ENCODE data around the gene DESI1. TPM values are rescaled to one million over a fixed set of nuclear protein-coding genes. Genes with fewer than 3 reads are reported as not detected.
"Not testable (repeated sequence)": the region's sequence is repeated elsewhere in the genome, so short reads cannot be mapped to it uniquely, and the experiment has no call there.

The DESI1 gene
- total RNA-seq, 1 donor from 2014 or later, result 57.3 TPM

DNA sequence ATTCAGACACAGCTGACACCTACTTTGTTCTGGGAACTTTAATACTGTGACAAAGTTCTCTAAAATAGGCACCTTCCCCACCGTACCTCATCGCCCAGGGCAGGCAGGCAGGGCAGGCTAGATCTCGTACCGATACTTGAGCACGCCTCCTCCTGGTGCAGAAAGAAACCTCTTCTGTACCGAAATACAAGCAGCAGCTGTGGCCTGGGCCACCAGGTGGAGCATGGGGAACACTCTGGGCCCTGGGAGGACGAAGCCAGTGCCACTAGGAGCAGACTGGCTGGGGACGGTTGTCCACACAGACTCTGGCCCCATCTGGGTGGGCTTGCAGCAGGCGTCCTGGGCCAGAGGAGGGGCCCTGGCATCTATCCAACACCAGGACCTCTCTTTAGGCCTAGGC, 44.0 kb downstream of the DESI1 start:
- intact Hi-C loops (cut with micrococcal nuclease), result no loop called here
- Mint-ChIP-seq H3K9me3 (no peaks in the 10 kb centered on the region), H3K36me3 (ENCODE audit: low read depth) (peaks cover 16% of the 10 kb centered on the region), H3K27me3 (ENCODE audit: low read depth) (no peaks in the 10 kb centered on the region), H3K27ac (no peak overlapping the region), H3K4me3 (ENCODE audit: low read depth) (no peak overlapping the region), H3K4me1 (ENCODE audit: low read depth) (no peaks in the 10 kb centered on the region)
- peak; percentile 36 for DNase-seq (ENCODE audit: low spot score)

GRCh38 chr22:41575533-41575932, 45.3 kb downstream of the DESI1 start:
- H3K4me3 Mint-ChIP-seq (ENCODE audit: low read depth), result no peak overlapping the region
- intact Hi-C loops (cut with micrococcal nuclease), result no loop called here
- H3K4me1 Mint-ChIP-seq (ENCODE audit: low read depth), result no peaks in the 10 kb centered on the region

GRCh38 chr22:41574847-41575381, 45.9 kb downstream of the DESI1 start:
- DNase-seq (ENCODE audit: low spot score), result no peak
- H3K27ac Mint-ChIP-seq, result no peak overlapping the region
- no peaks in the 10 kb centered on the region for H3K27me3 Mint-ChIP-seq (ENCODE audit: low read depth)
- intact Hi-C loops (cut with micrococcal nuclease), result no loop called here
- H3K4me1 Mint-ChIP-seq (ENCODE audit: low read depth), result no peaks in the 10 kb centered on the region
- H3K36me3 Mint-ChIP-seq (ENCODE audit: low read depth), result peaks cover 10% of the 10 kb centered on the region
- H3K4me3 Mint-ChIP-seq (ENCODE audit: low read depth), result no peak overlapping the region
- no peaks in the 10 kb centered on the region for H3K9me3 Mint-ChIP-seq

More at GRCh38 chr22:41575533-41575932, 45.3 kb downstream of the DESI1 start:
- no peak for DNase-seq (ENCODE audit: low spot score)
- no peaks in the 10 kb centered on the region for H3K27me3 Mint-ChIP-seq (ENCODE audit: low read depth)
- no peaks in the 10 kb centered on the region for H3K9me3 Mint-ChIP-seq
- no peak overlapping the region for H3K27ac Mint-ChIP-seq
- H3K36me3 Mint-ChIP-seq (ENCODE audit: low read depth), result peaks cover 16% of the 10 kb centered on the region

DNA sequence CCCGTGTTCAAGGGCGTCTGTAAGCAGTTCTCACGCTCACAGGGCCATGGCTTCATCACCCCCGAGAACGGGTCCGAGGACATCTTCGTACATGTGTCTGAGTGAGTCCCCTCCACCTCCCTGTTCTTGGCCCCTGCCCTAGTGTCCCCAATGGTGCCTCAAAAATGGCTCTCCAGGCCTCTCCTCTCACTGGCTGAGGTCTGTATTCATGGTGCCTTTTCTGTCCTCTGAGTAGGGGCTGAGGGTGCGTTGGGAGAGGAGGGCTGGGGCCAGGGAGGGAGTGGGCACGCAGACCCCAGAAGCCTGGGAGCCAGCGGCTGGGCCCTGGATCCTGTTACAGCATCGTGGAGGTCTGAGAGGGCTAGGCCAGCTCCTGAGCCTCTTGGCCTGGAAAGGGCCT, 47.2 kb downstream of the DESI1 start:
- Mint-ChIP-seq H3K27me3 (ENCODE audit: low read depth) (no peaks in the 10 kb centered on the region), H3K27ac (no peak overlapping the region), H3K36me3 (ENCODE audit: low read depth) (peaks cover 10% of the 10 kb centered on the region), H3K4me1 (ENCODE audit: low read depth) (no peaks in the 10 kb centered on the region), H3K4me3 (ENCODE audit: low read depth) (no peak overlapping the region), H3K9me3 (no peaks in the 10 kb centered on the region)
- no peak for DNase-seq (ENCODE audit: low spot score)
- intact Hi-C loops (cut with micrococcal nuclease), result no loop called here

GRCh38 chr22:41572305-41572704, 48.5 kb downstream of the DESI1 start:
- H3K4me1 Mint-ChIP-seq (ENCODE audit: low read depth); H3K4me3 Mint-ChIP-seq (ENCODE audit: low read depth); H3K27me3 Mint-ChIP-seq (ENCODE audit: low read depth); intact Hi-C loops (cut with micrococcal nuclease); H3K9me3 Mint-ChIP-seq; H3K27ac Mint-ChIP-seq; DNase-seq (ENCODE audit: low spot score); H3K36me3 Mint-ChIP-seq (ENCODE audit: low read depth): not testable (repeated sequence)

GRCh38 chr22:41571786-41572185, 49.1 kb downstream of the DESI1 start:
- Mint-ChIP-seq H3K4me3 (ENCODE audit: low read depth) (no peak overlapping the region), H3K27me3 (ENCODE audit: low read depth) (no peaks in the 10 kb centered on the region), H3K36me3 (ENCODE audit: low read depth) (peaks cover 2% of the 10 kb centered on the region), H3K4me1 (ENCODE audit: low read depth) (no peaks in the 10 kb centered on the region), H3K9me3 (no peaks in the 10 kb centered on the region), H3K27ac (no peak overlapping the region)
- intact Hi-C loops (cut with micrococcal nuclease), result no loop called here
- DNase-seq (ENCODE audit: low spot score), result no peak

- no peak for DNase-seq (ENCODE audit: low spot score)
- intact Hi-C loops (cut with micrococcal nuclease), result no loop called here
- Mint-ChIP-seq H3K27me3 (ENCODE audit: low read depth) (peaks cover 2% of the 10 kb centered on the region), H3K4me3 (ENCODE audit: low read depth) (no peak overlapping the region), H3K27ac (no peak overlapping the region), H3K36me3 (ENCODE audit: low read depth) (no peaks in the 10 kb centered on the region), H3K4me1 (ENCODE audit: low read depth) (peaks cover 2% of the 10 kb centered on the region), H3K9me3 (no peaks in the 10 kb centered on the region)
Measured at GRCh38 chr22:41570221-41570620, 50.6 kb downstream of the DESI1 start.

DNA sequence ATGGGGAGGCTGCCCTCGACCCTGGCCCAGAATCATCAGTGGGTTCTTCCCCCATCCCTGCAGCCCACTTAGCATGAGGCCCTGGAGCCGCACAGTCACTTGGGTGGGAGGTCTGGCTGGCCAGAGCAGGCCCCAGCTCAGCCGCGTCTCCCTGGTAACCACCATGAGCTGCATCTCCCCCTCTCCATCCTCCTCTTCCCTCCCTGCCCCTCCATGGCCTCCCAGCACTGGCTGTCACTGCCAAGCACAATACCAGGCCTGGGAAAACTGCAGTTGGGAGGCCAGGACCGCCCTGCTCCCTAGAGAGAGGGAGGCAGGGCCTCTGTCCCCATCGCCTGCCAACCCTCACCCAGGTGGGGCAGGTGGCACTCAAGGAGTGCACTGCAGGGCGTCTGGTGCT, 52.0 kb downstream of the DESI1 start:
- peaks cover 2% of the 10 kb centered on the region for H3K27me3 Mint-ChIP-seq (ENCODE audit: low read depth)
- DNase-seq (ENCODE audit: low spot score), result no peak
- no peak overlapping the region for H3K27ac Mint-ChIP-seq

DNA sequence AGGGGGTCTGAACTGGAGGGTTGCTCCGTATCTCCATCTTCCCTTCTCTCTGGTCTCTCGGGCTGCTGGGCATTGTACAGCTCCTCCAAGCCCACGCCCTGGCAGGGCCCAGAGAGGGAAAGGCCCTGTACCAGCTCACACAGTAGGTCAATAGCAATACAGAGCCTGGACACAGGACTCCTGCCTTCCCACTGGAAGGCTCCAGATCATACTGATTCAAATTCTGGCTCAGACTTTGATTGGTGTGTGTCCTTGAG, 53.4 kb downstream of the DESI1 start:
- no peaks in the 10 kb centered on the region for H3K9me3 Mint-ChIP-seq
- no peak for DNase-seq (ENCODE audit: low spot score)
- H3K27ac Mint-ChIP-seq, result no peak overlapping the region
- no peak overlapping the region for H3K4me3 Mint-ChIP-seq (ENCODE audit: low read depth)
- peaks cover 6% of the 10 kb centered on the region for H3K27me3 Mint-ChIP-seq (ENCODE audit: low read depth)
- peaks cover 2% of the 10 kb centered on the region for H3K4me1 Mint-ChIP-seq (ENCODE audit: low read depth)
- no peaks in the 10 kb centered on the region for H3K36me3 Mint-ChIP-seq (ENCODE audit: low read depth)
- intact Hi-C loops (cut with micrococcal nuclease), result no loop called here

More for the DNA sequence above, 52.0 kb downstream of the DESI1 start:
- Mint-ChIP-seq H3K4me3 (ENCODE audit: low read depth) (no peak overlapping the region), H3K36me3 (ENCODE audit: low read depth) (no peaks in the 10 kb centered on the region), H3K4me1 (ENCODE audit: low read depth) (peaks cover 2% of the 10 kb centered on the region), H3K9me3 (no peaks in the 10 kb centered on the region)
- intact Hi-C loops (cut with micrococcal nuclease), result no loop called here

DNA sequence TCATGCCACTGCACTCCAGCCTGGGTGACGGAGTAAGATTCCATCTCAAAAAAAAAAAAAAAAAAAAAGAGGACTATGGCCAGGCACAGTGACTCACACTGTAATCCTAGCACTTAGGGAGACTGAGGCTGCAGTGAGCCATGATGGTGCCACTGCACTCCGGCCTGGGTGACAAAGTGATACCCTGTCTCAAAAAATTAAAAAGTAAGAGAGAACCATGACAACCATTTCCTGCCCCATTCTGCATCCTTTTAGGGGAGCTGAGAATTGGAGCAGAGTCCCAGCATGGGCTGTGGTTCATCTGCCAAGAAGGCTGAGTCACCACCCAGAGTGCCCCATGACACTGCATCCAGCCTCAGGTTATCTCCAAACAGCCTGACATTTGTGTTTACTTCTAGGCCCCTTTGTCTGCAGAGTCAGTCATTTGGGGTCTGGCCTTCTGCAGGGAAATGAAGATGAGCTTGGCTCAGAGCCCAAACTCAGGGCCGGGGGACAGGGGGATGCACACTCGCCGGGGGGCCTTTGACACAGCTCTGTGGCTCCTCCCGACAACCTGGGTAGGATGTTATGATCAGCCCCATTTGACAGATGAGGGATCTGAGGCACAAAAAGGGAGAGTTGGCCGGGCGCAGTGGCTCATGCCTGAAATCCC, 55.3 kb downstream of the DESI1 start:
- Mint-ChIP-seq H3K27ac (peak overlapping the region; percentile 15), H3K27me3 (ENCODE audit: low read depth) (peaks cover 15% of the 10 kb centered on the region), H3K4me1 (ENCODE audit: low read depth) (peaks cover 2% of the 10 kb centered on the region), H3K9me3 (no peaks in the 10 kb centered on the region), H3K4me3 (ENCODE audit: low read depth) (no peak overlapping the region), H3K36me3 (ENCODE audit: low read depth) (no peaks in the 10 kb centered on the region)
- no peak for DNase-seq (ENCODE audit: low spot score)
- intact Hi-C loops (cut with micrococcal nuclease), result no loop called here

GRCh38 chr22:41564563-41564962, 56.3 kb downstream of the DESI1 start:
- Mint-ChIP-seq H3K4me1 (ENCODE audit: low read depth) (peaks cover 2% of the 10 kb centered on the region), H3K4me3 (ENCODE audit: low read depth) (no peak overlapping the region), H3K27ac (no peak overlapping the region), H3K9me3 (no peaks in the 10 kb centered on the region), H3K36me3 (ENCODE audit: low read depth) (no peaks in the 10 kb centered on the region), H3K27me3 (ENCODE audit: low read depth) (peaks cover 22% of the 10 kb centered on the region)
- no peak for DNase-seq (ENCODE audit: low spot score)
- intact Hi-C loops (cut with micrococcal nuclease), result no loop called here

DNA sequence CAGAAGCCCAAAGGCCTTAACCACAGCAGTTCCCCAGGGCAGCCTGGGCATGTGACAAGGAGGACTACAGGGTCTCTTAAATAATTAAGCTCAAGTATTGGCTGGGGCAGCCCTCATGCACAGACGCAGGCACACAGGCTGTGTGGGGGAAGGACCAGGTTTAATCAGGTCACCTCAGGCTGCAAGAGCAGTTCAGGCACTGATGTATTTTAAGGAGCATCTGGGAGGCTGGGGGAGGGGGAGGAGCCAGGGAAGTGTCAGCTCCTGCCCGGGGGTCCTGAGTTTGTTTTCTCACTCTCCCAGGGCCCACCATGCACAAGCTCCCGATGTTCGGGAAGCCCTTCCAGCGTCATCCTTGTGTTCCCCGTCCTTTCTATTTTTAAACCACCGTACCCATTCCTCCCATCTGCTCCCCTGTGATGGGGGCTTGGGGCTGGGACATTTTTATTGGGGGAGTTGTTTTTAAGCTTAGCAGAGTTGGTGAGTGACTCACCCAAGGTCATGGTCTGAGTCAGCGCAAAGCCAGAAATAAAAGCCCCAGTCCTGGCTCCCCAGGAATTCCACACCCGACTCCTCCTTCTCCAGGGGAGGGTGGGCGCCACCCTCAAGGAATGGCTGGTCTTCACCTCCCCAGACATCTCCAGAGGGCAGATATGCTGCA, 57.7 kb downstream of the DESI1 start:
- DNase-seq (ENCODE audit: low spot score), result no peak
- Mint-ChIP-seq H3K4me1 (ENCODE audit: low read depth) (peaks cover 2% of the 10 kb centered on the region), H3K27ac (no peak overlapping the region), H3K9me3 (no peaks in the 10 kb centered on the region), H3K36me3 (ENCODE audit: low read depth) (no peaks in the 10 kb centered on the region), H3K4me3 (ENCODE audit: low read depth) (no peak overlapping the region), H3K27me3 (ENCODE audit: low read depth) (peaks cover 22% of the 10 kb centered on the region)
- intact Hi-C loops (cut with micrococcal nuclease), result no loop called here

GRCh38 chr22:41562461-41562860, 58.4 kb downstream of the DESI1 start:
- intact Hi-C loops (cut with micrococcal nuclease), result no loop called here
- Mint-ChIP-seq H3K27me3 (ENCODE audit: low read depth) (peaks cover 22% of the 10 kb centered on the region), H3K27ac (no peak overlapping the region), H3K9me3 (no peaks in the 10 kb centered on the region), H3K4me1 (ENCODE audit: low read depth) (peaks cover 2% of the 10 kb centered on the region), H3K36me3 (ENCODE audit: low read depth) (no peaks in the 10 kb centered on the region), H3K4me3 (ENCODE audit: low read depth) (no peak overlapping the region)
- DNase-seq (ENCODE audit: low spot score), result no peak

Measured in activated T-helper 2 cell treated with anti-CD3 and anti-CD28 coated beads, Interferon-gamma antibody, Interleukin-2, Interleukin-4, amounts not matched to agents 10 μg/mL and 5 μg/mL and 100 μg/mL, durations not matched to agents 14 hours and 24 hours and 36 hours (primary cell).